Loucy (cell line): ENCODE results near the gene ABCA8.

Source experiments
- EZH2phosphoT487 ChIP-seq: fragments of 200-600 bp; IDR thresholded peaks from 2 replicates; pipeline ENCODE4 v1.6.1; 2018; ENCODE audit warnings: antibody characterized with exemption, mild to moderate bottlenecking, moderate library complexity, borderline replicate concordance
- TF ChIP-seq, protein P1 (sequence below): fragments of 200-600 bp; sonication (generic); conservative IDR thresholded peaks from 2 replicates; pipeline ENCODE4 v1.5.1; 2014; ENCODE audit warnings: mild to moderate bottlenecking, antibody characterized with exemption, low read length

DNA sequence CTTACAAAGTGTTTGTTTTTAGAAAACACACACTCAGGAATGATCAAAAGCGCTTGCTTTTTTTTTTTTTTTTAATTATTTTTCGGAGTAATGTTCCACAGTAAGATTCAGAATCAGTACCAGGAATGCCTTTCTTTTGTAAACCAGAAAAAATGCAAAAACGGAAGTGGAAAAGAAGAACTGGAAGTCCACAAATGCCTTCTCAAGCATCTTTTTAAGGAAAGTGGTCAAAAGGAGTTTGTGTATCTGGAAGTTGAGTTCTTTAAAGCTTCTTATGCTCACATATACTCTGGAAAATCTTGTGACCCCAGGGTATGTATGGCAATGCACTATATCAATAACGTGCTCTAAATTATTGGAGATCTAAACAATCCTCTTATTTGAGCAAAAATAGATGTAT is 126.0 kb downstream of the ABCA8 start:
- TF ChIP-seq, protein P1, sequence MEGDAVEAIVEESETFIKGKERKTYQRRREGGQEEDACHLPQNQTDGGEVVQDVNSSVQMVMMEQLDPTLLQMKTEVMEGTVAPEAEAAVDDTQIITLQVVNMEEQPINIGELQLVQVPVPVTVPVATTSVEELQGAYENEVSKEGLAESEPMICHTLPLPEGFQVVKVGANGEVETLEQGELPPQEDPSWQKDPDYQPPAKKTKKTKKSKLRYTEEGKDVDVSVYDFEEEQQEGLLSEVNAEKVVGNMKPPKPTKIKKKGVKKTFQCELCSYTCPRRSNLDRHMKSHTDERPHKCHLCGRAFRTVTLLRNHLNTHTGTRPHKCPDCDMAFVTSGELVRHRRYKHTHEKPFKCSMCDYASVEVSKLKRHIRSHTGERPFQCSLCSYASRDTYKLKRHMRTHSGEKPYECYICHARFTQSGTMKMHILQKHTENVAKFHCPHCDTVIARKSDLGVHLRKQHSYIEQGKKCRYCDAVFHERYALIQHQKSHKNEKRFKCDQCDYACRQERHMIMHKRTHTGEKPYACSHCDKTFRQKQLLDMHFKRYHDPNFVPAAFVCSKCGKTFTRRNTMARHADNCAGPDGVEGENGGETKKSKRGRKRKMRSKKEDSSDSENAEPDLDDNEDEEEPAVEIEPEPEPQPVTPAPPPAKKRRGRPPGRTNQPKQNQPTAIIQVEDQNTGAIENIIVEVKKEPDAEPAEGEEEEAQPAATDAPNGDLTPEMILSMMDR: no peak
- no peak for TF ChIP-seq EZH2phosphoT487
